ENCODE data around the gene TMSB15C. TPM values are rescaled to one million over a fixed set of nuclear protein-coding genes. Genes with fewer than 3 reads are reported as not detected.

TMSB15C gene
- polyA plus RNA-seq, 1 of the 3 experiments (the other 2 are of a cell fraction), result 2.9 TPM

DNA sequence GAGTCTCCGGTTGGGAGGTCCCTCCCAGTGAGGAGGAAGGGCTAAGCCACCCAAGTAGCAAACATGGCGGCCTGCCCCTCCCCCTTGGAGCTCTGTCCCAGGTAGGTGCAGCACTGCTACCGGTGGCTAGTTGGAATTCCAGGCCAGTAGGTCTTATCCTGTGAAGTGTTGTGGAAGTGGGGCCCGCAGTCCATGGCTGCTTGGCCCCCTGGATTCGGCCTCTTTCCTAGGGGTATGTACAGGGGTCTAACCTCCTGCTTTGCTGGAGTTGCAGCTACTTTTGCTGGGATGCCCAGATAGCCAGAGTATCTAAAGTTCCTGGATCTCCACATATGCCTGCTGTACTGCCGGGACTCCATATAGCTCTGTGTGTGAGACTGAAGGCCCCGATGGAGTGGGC lies 9.9 kb upstream of the TMSB15C start (continued):
- TF ChIP-seq, protein P1, sequence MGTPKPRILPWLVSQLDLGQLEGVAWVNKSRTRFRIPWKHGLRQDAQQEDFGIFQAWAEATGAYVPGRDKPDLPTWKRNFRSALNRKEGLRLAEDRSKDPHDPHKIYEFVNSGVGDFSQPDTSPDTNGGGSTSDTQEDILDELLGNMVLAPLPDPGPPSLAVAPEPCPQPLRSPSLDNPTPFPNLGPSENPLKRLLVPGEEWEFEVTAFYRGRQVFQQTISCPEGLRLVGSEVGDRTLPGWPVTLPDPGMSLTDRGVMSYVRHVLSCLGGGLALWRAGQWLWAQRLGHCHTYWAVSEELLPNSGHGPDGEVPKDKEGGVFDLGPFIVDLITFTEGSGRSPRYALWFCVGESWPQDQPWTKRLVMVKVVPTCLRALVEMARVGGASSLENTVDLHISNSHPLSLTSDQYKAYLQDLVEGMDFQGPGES (IDR thresholded peaks at IDR 0.05; ENCODE audit: low read depth, low read length), result no peak
- no peak for TF ChIP-seq CHD2 (IDR thresholded peaks at IDR 0.05; ENCODE audit: low read length, partially characterized antibody)

DNA sequence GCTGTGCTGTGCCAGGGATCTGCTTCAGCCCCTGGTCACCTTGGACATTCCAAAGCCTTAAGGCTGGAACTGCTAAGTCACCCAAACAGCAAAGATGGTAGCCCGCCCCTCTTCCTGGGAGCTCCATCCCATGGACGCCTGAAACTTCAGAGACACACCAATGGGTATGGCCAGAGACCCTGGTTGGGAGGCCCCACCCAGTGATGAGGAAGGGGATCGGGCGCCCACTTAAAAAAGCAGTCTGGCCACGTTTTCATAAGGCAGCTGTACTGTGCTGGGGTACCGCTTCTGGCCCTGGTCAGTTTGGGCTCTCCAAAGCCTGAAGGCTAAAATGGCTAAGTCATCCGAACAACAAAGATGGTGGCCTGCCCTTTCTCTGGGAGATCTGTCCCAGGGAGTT lies 9.4 kb upstream of the TMSB15C start:
- Histone ChIP-seq H3K79me2 (ENCODE audit: insufficient read depth) (no peaks in the 10 kb centered on the region), H2AFZ (ENCODE audit: low read depth) (no peak overlapping the region), H3K27ac (ENCODE audit: low read depth in 2 of 2, low read length in 1 of 2) (no peak overlapping the region), H3K9me2 (no peaks in the 10 kb centered on the region), H3K27me3 (ENCODE audit: insufficient read depth) (peaks cover 12% of the 10 kb centered on the region; the same call in 1 of the 2 replicates), H3K4me2 (no peak overlapping the region), H4K20me1 (ENCODE audit: insufficient read depth) (no peaks in the 10 kb centered on the region), H3K9ac (no peak overlapping the region), H3K36me3 (replicated peaks in 1 of 2; ENCODE audit: control insufficient read depth in 1 of 2, insufficient read depth in 2 of 2, low read length in 1 of 2) (no peaks in the 10 kb centered on the region), H3K9me3 (no peaks in the 10 kb centered on the region), H3K4me3 (ENCODE audit: low read depth in 2 of 2, low read length in 1 of 2) (no peak overlapping the region), H3F3A (replicated peaks; ENCODE audit: insufficient read depth) (no peaks in the 10 kb centered on the region), H3K4me1 (ENCODE audit: control insufficient read depth in 1 of 2, insufficient read depth in 2 of 2, low read depth in 1 of 2, low read length in 1 of 2) (no peaks in the 10 kb centered on the region)
- WGBS (ENCODE audit: low lambda C conversion rate), result 19% methylated on average over 4 of the region's 7 CpGs
- no peak for TF ChIP-seq SMC3 (IDR thresholded peaks at IDR 0.05; ENCODE audit: low read depth, low read length)
- TF ChIP-seq, protein P2, sequence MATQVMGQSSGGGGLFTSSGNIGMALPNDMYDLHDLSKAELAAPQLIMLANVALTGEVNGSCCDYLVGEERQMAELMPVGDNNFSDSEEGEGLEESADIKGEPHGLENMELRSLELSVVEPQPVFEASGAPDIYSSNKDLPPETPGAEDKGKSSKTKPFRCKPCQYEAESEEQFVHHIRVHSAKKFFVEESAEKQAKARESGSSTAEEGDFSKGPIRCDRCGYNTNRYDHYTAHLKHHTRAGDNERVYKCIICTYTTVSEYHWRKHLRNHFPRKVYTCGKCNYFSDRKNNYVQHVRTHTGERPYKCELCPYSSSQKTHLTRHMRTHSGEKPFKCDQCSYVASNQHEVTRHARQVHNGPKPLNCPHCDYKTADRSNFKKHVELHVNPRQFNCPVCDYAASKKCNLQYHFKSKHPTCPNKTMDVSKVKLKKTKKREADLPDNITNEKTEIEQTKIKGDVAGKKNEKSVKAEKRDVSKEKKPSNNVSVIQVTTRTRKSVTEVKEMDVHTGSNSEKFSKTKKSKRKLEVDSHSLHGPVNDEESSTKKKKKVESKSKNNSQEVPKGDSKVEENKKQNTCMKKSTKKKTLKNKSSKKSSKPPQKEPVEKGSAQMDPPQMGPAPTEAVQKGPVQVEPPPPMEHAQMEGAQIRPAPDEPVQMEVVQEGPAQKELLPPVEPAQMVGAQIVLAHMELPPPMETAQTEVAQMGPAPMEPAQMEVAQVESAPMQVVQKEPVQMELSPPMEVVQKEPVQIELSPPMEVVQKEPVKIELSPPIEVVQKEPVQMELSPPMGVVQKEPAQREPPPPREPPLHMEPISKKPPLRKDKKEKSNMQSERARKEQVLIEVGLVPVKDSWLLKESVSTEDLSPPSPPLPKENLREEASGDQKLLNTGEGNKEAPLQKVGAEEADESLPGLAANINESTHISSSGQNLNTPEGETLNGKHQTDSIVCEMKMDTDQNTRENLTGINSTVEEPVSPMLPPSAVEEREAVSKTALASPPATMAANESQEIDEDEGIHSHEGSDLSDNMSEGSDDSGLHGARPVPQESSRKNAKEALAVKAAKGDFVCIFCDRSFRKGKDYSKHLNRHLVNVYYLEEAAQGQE (IDR thresholded peaks at IDR 0.05; ENCODE audit: low read depth, low read length), result no peak
- TF ChIP-seq, protein P1 (IDR thresholded peaks at IDR 0.05; ENCODE audit: low read depth, low read length), result no peak
- TF ChIP-seq, protein P3, sequence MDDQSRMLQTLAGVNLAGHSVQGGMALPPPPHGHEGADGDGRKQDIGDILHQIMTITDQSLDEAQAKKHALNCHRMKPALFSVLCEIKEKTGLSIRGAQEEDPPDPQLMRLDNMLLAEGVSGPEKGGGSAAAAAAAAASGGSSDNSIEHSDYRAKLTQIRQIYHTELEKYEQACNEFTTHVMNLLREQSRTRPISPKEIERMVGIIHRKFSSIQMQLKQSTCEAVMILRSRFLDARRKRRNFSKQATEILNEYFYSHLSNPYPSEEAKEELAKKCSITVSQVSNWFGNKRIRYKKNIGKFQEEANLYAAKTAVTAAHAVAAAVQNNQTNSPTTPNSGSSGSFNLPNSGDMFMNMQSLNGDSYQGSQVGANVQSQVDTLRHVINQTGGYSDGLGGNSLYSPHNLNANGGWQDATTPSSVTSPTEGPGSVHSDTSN (IDR thresholded peaks at IDR 0.05), result no peak
- TF ChIP-seq, protein P4, sequence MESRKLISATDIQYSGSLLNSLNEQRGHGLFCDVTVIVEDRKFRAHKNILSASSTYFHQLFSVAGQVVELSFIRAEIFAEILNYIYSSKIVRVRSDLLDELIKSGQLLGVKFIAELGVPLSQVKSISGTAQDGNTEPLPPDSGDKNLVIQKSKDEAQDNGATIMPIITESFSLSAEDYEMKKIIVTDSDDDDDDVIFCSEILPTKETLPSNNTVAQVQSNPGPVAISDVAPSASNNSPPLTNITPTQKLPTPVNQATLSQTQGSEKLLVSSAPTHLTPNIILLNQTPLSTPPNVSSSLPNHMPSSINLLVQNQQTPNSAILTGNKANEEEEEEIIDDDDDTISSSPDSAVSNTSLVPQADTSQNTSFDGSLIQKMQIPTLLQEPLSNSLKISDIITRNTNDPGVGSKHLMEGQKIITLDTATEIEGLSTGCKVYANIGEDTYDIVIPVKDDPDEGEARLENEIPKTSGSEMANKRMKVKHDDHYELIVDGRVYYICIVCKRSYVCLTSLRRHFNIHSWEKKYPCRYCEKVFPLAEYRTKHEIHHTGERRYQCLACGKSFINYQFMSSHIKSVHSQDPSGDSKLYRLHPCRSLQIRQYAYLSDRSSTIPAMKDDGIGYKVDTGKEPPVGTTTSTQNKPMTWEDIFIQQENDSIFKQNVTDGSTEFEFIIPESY (IDR thresholded peaks at IDR 0.05; ENCODE audit: borderline replicate concordance, low read depth), result no peak
- POLR2A ChIA-PET, result no interaction called here
- CTCF ChIA-PET, result interaction anchor here (1.4 kb wide), 1 partner anchor 51 kb away, joined by 4 read pairs; no protein-coding TSS in a partner anchor
- no peak for DNase-seq

All from SK-N-SH (cell line).